GM19099 (cell line): ENCODE results near the gene ZNF280D.

Experiments used
- POLR2A ChIP-seq: IDR thresholded peaks from 3 replicates; pipeline ENCODE4 v1.6.1; 2011; ENCODE audit warnings: low read depth; ENCODE audit not compliant: insufficient read length; ENCODE audit errors: extremely low read depth

ZNF280D gene

GRCh38 chr15:56733136-56734012, at the start of gene ZNF280D:
TSS of gene ZNF280D (minus strand) at chr15:56733509. CDS start at chr15:56707109, 26,400 bp downstream.
- TF ChIP-seq POLR2A: peak; percentile 71

- TF ChIP-seq POLR2A: no peak
Measured at GRCh38 chr15:56782306-56782705, 49.0 kb upstream of the ZNF280D start.

- no peak for TF ChIP-seq POLR2A
Measured at GRCh38 chr15:56781666-56782065, 48.4 kb upstream of the ZNF280D start.

- no peak for TF ChIP-seq POLR2A
Measured at GRCh38 chr15:56778761-56779160, 45.5 kb upstream of the ZNF280D start.

GRCh38 chr15:56776839-56777238, 43.5 kb upstream of the ZNF280D start:
- no peak for TF ChIP-seq POLR2A

- no peak for TF ChIP-seq POLR2A
Measured at GRCh38 chr15:56775641-56776040, 42.3 kb upstream of the ZNF280D start.

- TF ChIP-seq POLR2A: no peak
Measured at GRCh38 chr15:56774356-56774755, 41.0 kb upstream of the ZNF280D start.

GRCh38 chr15:56772868-56773639, 39.7 kb upstream of the ZNF280D start:
- no peak for TF ChIP-seq POLR2A

- no peak for TF ChIP-seq POLR2A
Measured at GRCh38 chr15:56770173-56770572, 36.9 kb upstream of the ZNF280D start.

- TF ChIP-seq POLR2A: no peak
Measured at GRCh38 chr15:56767315-56767714, 34.0 kb upstream of the ZNF280D start.

GRCh38 chr15:56765251-56765650, 31.9 kb upstream of the ZNF280D start:
- no peak for TF ChIP-seq POLR2A

GRCh38 chr15:56763141-56763895, 30.0 kb upstream of the ZNF280D start:
- TF ChIP-seq POLR2A: no peak

- no peak for TF ChIP-seq POLR2A
Measured at GRCh38 chr15:56760186-56760585, 26.9 kb upstream of the ZNF280D start.

- TF ChIP-seq POLR2A: no peak
Measured at GRCh38 chr15:56759450-56759845, 26.1 kb upstream of the ZNF280D start.
